Tibial artery (tissue), 4 donors: ENCODE results near the gene ADSL.

Source experiments
- DNase-seq, 2 donors: peaks; one replicate each; pipeline ENCODE4 v3.0.0-alpha.2; 2019
- H3K27ac ChIP-seq, 2 donors: fragments of 200-600 bp; sonication (generic) in 1 of 2; 1 replicate in 1 of 2; 2 replicates in 1 of 2; pipeline ENCODE4 v1.5.1; 2018 to 2019; ENCODE audit warnings: mild to moderate bottlenecking in 1 of 2
- H3K27me3 ChIP-seq, 2 donors: fragments of 200-600 bp; sonication (generic) in 1 of 2; one replicate each; pipeline versions ENCODE4 v1.5.1 to v1.6.0; 2016 to 2019
- H3K36me3 ChIP-seq, 3 donors: fragments of 200-600 bp; sonication (generic) in 2 of 3; one replicate each; pipeline ENCODE4 v1.5.1; 2016 to 2019; ENCODE audit warnings: mild to moderate bottlenecking in 2 of 3
- H3K4me1 ChIP-seq, 4 donors: fragments of 200-600 bp; sonication (generic) in 2 of 4; 1 replicate in 3 of 4; 2 replicates in 1 of 4; pipeline ENCODE4 v1.5.1; 2016 to 2019
- H3K4me3 ChIP-seq, 2 donors: fragments of 200-600 bp; sonication (generic) in 1 of 2; 1 replicate in 1 of 2; 2 replicates in 1 of 2; pipeline ENCODE4 v1.5.1; 2018 to 2019; ENCODE audit warnings: mild to moderate bottlenecking in 2 of 2
- H3K9me3 ChIP-seq, 3 donors: fragments of 200-600 bp; sonication (generic) in 1 of 3; one replicate each; pipeline ENCODE4 v1.5.1; 2016 to 2019
- intact Hi-C: fragments of 100-400 bp; cut with DNase I; formaldehyde crosslinking; loops from one replicate; pipeline ENCODE4 v1.15.0; 2023; ENCODE audit warnings: low total_unique reads
- TF ChIP-seq, protein P1 (sequence below), 2 experiments: fragments of 200-600 bp in 1 of 2; fragments of 450-650 bp in 1 of 2; IDR thresholded peaks; one replicate each; pipeline ENCODE4 v1.5.1; 2017 to 2019; ENCODE audit warnings: antibody characterized with exemption in 2 of 2, mild to moderate bottlenecking in 1 of 2, moderate library complexity in 1 of 2

The ADSL gene

DNA sequence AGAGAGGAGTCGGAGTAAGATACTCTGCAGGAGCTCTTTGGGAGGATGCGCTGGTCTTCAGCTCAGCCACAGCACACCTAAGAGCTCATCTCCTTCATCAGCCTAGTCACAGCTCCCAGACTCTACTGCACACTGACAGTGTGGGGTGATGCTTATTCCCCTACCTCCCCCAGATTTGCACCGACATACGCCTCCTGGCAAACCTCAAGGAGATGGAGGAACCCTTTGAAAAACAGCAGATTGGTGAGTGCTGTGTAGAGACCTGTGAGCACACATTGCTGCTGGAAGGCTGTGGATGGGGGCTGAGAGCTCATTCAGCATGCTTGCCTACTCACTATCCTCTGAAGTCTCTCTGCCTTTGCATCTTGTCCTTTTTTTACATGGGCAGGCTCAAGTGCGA lies 14.8 kb downstream of the ADSL start:
- peaks cover 77 to 100% (median 86%) of the 10 kb centered on the region in 3 donors for H3K36me3 ChIP-seq
- TF ChIP-seq, protein P1, sequence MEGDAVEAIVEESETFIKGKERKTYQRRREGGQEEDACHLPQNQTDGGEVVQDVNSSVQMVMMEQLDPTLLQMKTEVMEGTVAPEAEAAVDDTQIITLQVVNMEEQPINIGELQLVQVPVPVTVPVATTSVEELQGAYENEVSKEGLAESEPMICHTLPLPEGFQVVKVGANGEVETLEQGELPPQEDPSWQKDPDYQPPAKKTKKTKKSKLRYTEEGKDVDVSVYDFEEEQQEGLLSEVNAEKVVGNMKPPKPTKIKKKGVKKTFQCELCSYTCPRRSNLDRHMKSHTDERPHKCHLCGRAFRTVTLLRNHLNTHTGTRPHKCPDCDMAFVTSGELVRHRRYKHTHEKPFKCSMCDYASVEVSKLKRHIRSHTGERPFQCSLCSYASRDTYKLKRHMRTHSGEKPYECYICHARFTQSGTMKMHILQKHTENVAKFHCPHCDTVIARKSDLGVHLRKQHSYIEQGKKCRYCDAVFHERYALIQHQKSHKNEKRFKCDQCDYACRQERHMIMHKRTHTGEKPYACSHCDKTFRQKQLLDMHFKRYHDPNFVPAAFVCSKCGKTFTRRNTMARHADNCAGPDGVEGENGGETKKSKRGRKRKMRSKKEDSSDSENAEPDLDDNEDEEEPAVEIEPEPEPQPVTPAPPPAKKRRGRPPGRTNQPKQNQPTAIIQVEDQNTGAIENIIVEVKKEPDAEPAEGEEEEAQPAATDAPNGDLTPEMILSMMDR (IDR thresholded peaks at IDR 0.05): no peak
- no peak for DNase-seq
- no peaks in the 10 kb centered on the region for H3K9me3 ChIP-seq
- H3K27ac ChIP-seq: no peak overlapping the region
- H3K4me1 ChIP-seq: no peaks in the 10 kb centered on the region
- intact Hi-C loops: no loop called here
- no peak overlapping the region for H3K4me3 ChIP-seq
- no peaks in the 10 kb centered on the region for H3K27me3 ChIP-seq

DNA sequence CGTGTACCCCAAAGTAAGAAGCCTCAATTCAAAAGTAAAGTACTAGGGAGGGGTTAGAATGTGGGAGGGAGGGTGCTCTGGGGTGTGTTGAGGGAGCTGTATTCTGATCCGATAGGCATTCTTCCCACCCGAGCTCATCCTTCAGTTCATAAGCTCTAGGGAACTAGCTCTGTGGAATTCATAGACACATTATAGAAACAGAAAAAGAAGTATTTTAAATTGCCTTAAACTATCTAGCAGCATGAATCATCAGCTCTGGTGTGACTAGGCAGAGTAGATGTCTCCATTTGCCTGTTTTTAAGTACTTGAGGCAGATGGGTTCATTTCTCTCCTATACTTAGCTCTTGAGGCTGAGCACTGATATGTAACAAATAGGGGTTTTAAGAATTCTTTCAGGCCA lies 16.8 kb downstream of the ADSL start:
- Histone ChIP-seq H3K27me3 (no peaks in the 10 kb centered on the region), H3K9me3 (no peaks in the 10 kb centered on the region), H3K4me3 (no peak overlapping the region), H3K27ac (no peak overlapping the region), H3K4me1 (no peaks in the 10 kb centered on the region), H3K36me3 (peaks cover 71 to 100% (median 96%) of the 10 kb centered on the region in 3 donors)
- TF ChIP-seq, protein P1 (IDR thresholded peaks at IDR 0.05): no peak
- DNase-seq: no peak
- intact Hi-C loops: no loop called here

DNA sequence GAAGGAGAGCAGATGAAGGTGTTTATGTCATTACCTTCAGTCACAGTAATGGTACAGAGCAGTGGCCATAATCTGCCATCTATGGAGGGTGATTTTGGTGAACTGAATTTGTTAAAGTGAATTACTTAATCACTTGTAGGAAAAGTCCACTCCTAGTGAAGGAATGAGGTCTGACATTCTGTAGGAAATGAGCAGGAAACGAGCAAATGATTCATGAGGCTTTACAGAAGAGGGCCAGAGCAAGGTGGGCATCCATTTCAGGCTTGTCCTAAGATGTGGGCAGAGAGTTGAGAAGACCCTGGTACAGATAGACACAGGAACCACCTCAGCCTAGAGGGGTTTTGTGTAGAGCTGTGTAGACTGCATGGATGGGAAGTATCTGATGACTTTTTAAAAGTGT lies 18.1 kb downstream of the ADSL start:
- Histone ChIP-seq H3K4me1 (no peaks in the 10 kb centered on the region), H3K9me3 (no peaks in the 10 kb centered on the region), H3K36me3 (peaks cover 66 to 87% (median 87%) of the 10 kb centered on the region in 3 donors), H3K27ac (no peak overlapping the region), H3K27me3 (no peaks in the 10 kb centered on the region), H3K4me3 (no peak overlapping the region)
- intact Hi-C loops: no loop called here
- DNase-seq: no peak
- TF ChIP-seq, protein P1 (IDR thresholded peaks at IDR 0.05): no peak

DNA sequence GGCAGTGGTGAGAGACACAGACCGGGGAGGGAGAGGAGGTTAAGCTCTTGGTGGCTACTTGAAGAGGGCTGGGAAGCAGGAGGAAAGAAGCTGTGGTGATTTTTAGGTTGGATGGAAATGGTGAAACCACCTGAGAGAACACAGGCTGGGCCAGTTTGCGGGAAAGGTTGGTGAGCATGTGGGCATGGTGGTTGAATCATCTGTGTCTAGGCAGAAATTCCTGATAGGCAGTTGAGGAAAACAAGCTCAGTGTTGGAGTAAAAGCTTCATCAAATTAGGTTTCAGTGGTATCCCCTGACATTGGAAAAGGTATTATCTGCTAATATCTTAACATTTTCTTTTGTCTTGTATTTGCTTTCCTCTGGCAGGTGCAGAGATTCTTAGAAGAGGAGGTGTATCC lies 19.8 kb downstream of the ADSL start:
- Histone ChIP-seq H3K27me3 (no peaks in the 10 kb centered on the region), H3K36me3 (peaks cover 50 to 70% (median 70%) of the 10 kb centered on the region in 3 donors), H3K4me1 (peaks cover 0 to 3% (median 1%) of the 10 kb centered on the region in 4 donors), H3K9me3 (no peaks in the 10 kb centered on the region), H3K27ac (no peak overlapping the region), H3K4me3 (no peak overlapping the region)
- intact Hi-C loops: no loop called here
- DNase-seq: no peak
- TF ChIP-seq, protein P1 (IDR thresholded peaks at IDR 0.05): no peak

DNA sequence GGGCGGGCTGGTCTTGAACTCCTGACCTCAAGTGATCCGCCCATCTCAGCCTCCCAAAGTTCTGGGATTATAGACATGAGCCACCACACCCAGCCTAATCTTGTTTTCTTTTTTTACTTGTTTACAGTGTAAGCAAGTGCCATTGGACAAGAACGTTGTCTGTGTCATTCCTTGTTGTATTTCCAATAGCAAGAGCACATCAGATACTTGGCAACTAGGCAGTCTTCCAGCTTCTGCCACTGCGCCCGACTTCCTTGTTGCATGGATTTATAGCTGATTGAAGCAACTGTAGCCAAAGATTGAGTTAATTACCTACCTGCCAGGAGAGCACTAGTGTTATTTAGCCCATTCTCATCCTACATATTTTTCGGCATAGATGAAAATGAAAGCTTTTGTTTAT lies 21.0 kb downstream of the ADSL start:
- Histone ChIP-seq H3K9me3 (no peaks in the 10 kb centered on the region), H3K27ac (no peak overlapping the region), H3K27me3 (no peaks in the 10 kb centered on the region), H3K4me3 (no peak overlapping the region), H3K4me1 (peaks cover 0 to 7% (median 1%) of the 10 kb centered on the region in 4 donors), H3K36me3 (peaks cover 37 to 58% (median 57%) of the 10 kb centered on the region in 3 donors)
- DNase-seq: no peak
- TF ChIP-seq, protein P1 (IDR thresholded peaks at IDR 0.05): no peak
- intact Hi-C loops: no loop called here

DNA sequence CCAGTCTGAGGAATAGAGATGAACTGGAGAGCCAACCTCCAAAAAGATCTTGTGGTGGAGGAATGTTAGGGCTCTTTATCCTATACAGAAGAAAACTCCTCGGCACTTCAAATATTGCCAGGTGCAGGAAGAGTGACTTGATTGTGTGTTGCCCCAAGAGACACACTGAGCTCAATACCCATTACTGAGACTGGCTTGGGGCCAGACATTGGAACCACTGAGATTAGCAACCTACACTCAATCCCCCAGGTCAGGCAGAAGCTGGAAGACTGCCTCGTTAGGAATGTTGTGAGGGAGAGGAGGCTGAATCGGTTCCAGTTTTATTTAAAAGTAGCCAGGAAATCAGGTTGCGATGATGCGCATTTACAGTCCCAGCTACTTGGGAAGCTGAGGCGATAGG lies 21.7 kb downstream of the ADSL start:
- no peaks in the 10 kb centered on the region for H3K9me3 ChIP-seq
- H3K4me3 ChIP-seq: no peak overlapping the region
- no peak for DNase-seq
- TF ChIP-seq, protein P1 (IDR thresholded peaks at IDR 0.05): no peak
- no peak overlapping the region for H3K27ac ChIP-seq
- no peaks in the 10 kb centered on the region for H3K27me3 ChIP-seq
- intact Hi-C loops: no loop called here
- peaks cover 0 to 7% (median 1%) of the 10 kb centered on the region in 4 donors for H3K4me1 ChIP-seq
- H3K36me3 ChIP-seq: peaks cover 30 to 51% (median 51%) of the 10 kb centered on the region in 3 donors
